T1000 (cell line): ENCODE results near the gene TAP1.

Experiments
- DNase-seq: peaks from one replicate; lab custom pipeline; 2025; ENCODE audit warnings: mixed read lengths; lab: John Stamatoyannopoulos, UW

Gene TAP1

DNA sequence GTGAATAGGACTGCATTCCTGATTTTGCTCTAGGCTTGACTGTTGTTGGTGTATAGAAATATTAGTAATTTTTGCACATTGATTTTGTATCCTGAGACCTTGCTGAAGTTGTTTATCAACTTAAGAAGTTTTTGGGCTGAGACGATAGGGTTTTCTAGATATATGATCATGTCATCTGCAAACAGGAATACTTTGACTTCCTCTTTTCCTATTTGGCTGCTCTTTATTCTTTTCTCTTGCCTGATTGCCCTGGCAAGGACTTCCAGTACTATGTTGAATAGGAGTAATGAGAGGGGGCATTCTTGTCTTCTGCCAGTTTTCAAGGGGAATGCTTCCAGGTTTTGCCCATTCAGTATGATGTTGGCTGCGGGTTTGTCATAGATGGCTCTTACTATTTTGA is 50.1 kb downstream of the TAP1 start:
- DNase-seq: no peak

- DNase-seq: no peak
These were observed 53.8 kb downstream of the TAP1 start for GRCh38 chr6:32799740-32800139.

- DNase-seq: no peak
These were observed 54.3 kb downstream of the TAP1 start for GRCh38 chr6:32799168-32799567.

- peak; percentile 69 for DNase-seq
These were observed 56.4 kb downstream of the TAP1 start for GRCh38 chr6:32796848-32797776.
